Activated CD8-positive, alpha-beta memory T cell treated with anti-CD3 and anti-CD28 coated beads for 1 hour (primary cell): ENCODE data around the gene TEX29.

Source experiments
- DNase-seq, 2 donors: peaks; one replicate each; pipeline ENCODE4 v3.0.0-alpha.2; 2020; ENCODE audit warnings: low read depth in 1 of 2; ENCODE audit errors: extremely low read depth in 1 of 2

The TEX29 gene

DNA sequence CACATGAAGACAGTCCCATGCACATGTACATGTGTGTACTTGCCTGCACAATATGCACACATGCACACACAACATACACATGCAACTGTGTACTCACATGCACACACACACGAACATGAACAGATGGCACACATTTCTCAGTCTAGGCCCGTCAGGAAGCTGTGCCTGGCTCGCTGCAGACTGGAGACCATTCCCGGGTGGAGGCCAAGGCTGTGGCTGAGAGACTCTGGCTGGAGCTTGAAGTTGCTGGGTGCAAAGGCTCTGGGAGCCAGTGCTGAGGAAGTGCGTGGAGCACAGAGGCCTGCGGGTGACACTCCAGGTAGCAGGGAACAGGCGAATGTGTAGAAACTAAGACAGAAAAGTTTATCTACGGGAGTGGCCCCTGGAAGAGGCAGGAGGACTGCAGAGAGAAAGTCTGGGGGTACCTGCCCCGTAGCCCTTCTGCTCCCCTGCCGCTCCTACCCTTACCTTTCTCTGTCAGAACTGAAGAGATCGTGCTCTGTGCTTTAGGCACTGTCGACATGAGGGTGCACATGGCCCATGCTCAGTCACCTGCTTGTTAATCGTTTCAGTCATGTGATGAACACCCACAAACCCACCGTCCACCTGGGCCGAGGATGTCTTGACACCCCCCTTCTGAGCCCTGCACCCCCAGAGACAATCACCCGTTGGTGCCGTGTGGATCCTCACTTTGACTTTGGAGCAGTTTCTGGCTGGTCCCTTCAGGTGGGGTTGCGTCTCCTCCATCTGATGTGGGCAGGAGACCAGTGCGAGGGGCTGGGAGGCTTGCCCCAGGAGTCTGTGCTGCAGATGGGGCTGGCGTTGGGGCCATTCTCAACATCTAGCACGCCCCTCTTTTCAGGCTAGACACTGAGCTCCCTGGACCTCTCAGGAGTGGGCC lies 69.4 kb downstream of the TEX29 start:
- DNase-seq, result no peak

DNA sequence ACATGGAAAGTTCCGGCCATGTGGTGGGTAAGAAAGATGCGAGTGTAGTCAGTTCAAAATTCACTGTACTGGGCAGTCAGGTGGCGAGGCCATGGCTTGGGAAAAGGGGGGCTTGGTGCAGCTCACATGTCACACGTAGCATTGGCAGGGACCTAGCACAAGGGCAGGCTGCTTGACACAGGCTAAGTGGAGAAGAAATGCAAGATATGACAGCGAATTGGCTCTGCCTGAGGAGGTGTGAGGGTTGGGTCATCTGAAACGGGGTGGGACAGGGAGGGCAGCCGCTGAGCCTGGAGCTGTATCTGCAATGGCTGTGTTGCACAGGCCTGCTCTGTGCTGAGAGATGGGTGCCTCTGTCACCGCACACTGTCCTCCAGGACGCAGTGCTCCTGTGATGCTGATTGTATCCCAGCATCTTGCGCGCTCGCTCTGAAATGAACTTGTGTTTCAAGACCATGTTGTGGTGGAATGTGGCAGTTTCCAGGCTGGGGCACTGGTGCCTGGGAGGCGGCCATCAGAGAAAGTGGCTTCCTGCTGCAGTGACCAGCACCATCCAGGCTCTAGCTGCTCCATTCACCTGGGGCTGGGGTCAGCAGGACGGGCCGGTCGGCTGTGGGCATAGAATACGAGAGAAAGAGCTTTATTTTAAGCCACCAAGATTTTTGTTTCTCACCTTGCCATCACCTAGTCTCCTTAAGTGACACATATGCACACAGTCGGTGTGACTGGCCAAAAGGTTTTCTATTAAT lies 70.3 kb downstream of the TEX29 start:
- DNase-seq, result no peak

DNA sequence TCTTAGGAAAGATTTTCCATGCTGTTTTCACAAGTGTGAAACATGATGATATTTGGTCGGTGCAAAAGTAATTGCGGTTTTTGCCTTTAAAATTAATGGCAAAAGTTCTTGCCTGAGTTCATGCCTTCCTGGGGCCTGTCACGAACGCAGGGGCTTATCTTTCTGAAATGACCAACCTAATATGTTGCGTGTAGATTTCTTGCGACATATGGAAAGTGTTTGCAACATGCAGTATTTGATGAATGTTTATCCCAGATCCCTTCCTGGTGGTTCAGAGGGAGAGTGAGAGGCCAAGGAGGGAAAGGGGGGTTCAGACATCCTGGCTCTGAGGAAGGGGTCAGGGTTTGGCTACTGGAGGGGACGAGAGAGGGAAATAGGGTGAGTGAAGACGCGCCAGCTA lies 72.0 kb downstream of the TEX29 start:
- no peak for DNase-seq

DNA sequence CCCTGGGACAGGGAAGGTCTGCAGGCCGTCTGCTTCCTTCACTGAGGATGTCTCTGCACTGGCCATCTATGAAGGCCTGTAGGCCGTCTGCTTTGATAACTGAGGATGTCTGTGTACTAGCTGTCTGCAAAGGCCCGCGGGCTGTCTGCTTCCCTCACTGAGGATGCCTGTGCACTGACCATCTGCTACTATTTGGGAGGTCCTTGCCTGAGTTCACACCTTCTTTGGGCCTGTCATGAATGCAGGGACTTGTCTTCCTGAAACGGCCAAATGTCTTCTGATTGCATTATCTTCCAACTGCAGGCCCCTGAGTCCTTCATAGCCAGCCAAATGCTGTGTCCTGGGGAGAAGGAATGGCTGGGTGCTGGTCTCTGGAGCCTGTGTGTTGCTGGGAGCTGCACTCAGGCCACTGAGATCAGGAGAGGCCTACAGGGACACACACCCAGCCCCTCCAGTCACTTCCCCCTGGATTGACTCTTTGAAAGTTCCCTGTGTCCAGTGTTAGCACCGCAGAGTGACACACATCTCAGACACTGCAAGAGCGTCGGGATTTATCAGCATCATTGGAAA lies 72.9 kb downstream of the TEX29 start:
- no peak for DNase-seq
